ENCODE data around the gene DAD1.

DNA sequence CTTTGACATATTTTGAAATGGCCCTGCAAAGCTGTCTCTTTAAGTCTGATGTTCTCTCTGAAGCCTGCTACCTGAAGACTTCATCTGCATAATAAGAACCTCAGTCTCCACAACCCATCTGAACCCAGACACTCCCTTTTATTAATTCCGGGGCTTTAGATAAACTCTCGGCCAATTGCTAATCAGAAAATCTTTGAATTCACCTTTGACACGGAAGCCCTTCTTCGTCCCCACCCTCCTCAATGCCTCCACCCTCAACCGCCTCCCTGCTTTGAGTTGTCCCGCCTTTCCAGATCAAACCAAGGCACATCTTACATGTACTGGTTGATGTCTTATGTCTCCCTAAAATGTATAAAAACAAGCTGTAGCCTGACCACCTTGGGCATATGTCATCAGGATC is 37.6 kb upstream of the DAD1 start:
- TF ChIP-seq, protein P1, sequence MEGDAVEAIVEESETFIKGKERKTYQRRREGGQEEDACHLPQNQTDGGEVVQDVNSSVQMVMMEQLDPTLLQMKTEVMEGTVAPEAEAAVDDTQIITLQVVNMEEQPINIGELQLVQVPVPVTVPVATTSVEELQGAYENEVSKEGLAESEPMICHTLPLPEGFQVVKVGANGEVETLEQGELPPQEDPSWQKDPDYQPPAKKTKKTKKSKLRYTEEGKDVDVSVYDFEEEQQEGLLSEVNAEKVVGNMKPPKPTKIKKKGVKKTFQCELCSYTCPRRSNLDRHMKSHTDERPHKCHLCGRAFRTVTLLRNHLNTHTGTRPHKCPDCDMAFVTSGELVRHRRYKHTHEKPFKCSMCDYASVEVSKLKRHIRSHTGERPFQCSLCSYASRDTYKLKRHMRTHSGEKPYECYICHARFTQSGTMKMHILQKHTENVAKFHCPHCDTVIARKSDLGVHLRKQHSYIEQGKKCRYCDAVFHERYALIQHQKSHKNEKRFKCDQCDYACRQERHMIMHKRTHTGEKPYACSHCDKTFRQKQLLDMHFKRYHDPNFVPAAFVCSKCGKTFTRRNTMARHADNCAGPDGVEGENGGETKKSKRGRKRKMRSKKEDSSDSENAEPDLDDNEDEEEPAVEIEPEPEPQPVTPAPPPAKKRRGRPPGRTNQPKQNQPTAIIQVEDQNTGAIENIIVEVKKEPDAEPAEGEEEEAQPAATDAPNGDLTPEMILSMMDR (optimal IDR thresholded peaks at IDR 0.05 in 1 of 3, IDR thresholded peaks at IDR 0.05 in 1 of 3, conservative IDR thresholded peaks at IDR 0.05 in 1 of 3; ENCODE audit: extremely low read depth in 1 of 3, insufficient read depth in 2 of 3, low read length in 3 of 3): no peak
- no peak for TF ChIP-seq EZH2 (IDR thresholded peaks at IDR 0.05; ENCODE audit: low read length)

Measured in keratinocyte (primary cell).